DMS 273 treated with DMSO at 0.1 percent for 48 hours (cell line): ENCODE measurements around the gene CD300LB.

ENCODE experiments used
- DNase-seq: peaks from one replicate; lab custom pipeline; 2025; lab: John Stamatoyannopoulos, UW

The CD300LB gene

GRCh38 chr17:74549343-74549742, 18.1 kb upstream of the CD300LB start:
- no peak for DNase-seq

- no peak for DNase-seq
Observed at GRCh38 chr17:74547736-74548135, 16.5 kb upstream of the CD300LB start.

GRCh38 chr17:74547264-74547663, 16.0 kb upstream of the CD300LB start:
- DNase-seq, result no peak

DNA sequence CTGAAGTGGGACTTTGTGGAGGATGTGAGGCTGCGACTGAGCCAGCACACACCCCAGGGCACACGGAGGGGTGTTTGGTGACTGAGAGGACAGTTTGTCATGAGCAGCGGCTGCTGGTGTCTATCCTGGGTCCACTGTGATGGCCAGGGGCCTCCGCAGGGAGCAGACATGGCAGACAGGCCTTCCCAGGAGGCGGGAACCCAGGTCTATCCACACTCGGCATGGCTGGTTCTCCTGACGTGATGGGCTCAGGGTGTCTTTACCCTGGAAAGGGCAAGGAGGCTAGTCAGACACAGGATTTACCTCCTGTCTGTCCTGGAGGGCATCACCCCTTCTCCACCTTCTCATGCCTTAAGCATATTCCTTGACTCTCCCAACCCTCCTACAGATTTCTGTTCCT, 15.3 kb upstream of the CD300LB start:
- no peak for DNase-seq

DNA sequence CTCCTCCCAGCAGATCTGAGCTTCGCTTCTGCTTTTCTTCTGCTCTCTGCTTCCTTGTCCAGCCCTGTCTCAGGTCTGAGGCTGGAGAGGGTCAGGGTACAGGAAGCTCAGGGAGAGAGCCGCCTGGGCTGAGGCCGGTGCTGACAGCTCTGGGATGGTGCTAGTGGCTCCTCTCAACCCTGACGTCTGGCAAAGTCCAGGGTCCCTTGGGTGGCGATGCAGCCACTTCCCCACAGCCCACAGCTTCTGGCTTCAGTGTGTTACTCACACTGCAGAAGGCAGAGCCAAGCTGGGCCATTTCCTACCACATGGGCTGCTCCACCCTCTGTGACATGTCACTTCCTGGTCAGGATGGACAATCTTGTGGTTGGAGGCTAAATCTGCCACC, 14.6 kb upstream of the CD300LB start, which contains the start of gene CD300C:
TSS of gene CD300C (minus strand) at position 273 of the 388 bp plus-strand sequence. CDS start 333 bp downstream, outside the sequence.
- no peak for DNase-seq

DNA sequence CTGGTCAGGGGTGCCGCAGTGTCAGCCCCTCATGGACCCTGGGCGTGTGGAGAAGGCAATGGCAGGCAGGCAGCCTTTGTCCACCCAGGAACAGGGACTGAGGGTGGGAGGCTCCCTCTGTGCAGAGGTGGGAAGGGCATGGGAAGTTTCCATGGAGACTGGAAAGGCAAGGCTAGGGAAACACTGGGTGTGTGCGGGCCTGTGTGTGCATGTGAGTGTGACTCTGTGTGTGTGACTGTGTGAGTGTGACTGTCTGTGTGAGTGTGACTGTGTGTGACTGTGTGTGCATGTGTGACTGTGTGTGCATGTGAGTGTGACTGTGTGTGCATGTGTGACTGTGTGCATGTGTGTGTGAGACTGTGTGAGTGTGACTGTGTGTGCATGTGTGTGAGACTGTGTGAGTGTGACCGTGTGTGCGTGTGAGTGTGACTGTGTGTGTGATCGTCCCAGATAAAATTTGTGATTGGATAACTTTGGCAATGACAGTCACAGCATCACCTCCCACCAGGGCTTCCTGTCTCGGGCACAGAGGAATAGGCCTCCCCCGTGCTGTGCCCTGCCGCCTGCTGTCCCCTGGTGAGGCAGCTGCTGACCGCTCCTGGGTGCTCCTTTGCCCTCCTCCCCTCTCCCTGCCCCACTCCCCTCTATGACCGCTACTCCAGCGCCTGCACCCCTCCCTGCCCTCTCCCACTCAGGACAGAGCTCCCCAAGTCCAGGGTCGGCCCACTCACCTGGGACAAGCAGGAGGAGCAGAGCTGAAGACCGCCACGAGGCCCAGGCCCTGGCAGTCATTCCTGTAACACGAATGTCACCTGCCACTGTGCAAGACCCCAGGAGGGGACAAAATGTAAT, 13.9 kb upstream of the CD300LB start:
- no peak for DNase-seq

DNA sequence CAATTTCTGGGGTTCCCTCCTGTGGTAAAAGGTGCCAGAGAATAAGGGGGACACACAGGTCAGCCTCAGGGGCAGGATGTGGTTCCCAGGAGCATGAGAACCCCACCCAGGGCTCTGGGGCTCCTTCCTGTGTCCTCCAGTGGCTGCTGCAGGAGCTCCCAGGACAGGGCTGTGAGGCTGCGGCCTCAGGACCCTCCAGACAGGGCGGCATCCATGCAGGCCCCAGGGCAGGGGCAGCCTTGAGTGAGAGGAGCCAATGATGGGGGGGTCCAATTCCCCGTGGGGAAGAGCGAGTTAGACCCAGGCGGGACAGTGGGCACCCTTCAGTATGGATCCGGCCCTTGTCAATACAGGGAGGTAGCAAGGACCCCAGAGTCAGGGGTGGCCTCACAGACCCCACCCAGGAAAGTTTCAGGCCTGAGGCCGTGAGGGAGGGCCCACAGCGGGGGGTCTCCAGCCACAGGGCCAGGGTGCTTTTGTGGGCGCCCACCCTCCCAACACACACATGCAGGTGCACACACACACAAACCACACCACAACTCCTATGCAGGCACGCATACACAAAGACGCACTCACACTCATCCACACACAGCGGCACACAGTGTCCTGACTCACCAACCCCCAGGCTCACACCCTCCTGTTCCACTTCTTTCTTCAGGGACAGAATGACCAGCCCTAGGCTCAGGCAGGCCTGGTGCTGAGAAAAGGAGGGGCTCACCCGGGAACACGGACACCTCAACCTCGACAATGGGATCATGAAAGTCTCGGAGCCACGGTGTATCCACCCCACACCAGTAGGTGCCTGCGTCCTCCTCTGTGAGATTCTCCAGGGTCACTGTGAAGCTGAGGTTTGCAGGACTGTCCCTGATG, 12.9 kb upstream of the CD300LB start:
- DNase-seq, result no peak

GRCh38 chr17:74543406-74543805, 12.1 kb upstream of the CD300LB start:
- DNase-seq, result no peak

DNA sequence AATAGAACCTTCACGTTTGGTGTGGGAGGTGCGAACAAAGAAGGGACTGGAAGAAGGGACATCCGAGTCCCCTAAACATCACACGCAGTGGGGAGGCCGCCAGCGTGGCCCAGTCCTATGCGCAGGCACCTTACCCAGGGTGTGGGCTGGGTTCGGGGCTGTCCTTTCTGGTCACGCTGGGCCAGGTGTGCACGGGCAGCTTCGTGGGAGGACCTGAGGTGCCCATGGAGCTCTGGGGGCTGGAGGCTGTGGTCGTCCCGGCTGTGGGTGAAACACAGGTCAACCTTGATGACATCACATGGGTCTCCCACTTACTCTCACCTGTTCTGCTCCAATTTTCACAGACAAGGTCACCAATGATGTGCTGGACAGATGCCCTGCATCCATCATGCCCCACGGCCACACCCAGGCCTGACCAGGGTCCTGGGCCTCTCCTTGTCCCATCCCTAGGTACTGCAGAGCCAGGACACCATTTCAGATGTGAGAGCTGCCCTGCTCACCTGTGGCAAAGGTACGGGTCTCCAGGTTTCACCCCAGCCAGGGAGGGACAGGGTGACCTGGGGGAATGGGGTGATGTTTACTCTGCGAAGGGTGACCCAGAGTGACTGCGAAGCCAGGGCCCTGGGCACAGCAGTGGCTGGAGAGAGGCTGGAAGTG, 11.6 kb upstream of the CD300LB start:
- DNase-seq, result no peak

DNA sequence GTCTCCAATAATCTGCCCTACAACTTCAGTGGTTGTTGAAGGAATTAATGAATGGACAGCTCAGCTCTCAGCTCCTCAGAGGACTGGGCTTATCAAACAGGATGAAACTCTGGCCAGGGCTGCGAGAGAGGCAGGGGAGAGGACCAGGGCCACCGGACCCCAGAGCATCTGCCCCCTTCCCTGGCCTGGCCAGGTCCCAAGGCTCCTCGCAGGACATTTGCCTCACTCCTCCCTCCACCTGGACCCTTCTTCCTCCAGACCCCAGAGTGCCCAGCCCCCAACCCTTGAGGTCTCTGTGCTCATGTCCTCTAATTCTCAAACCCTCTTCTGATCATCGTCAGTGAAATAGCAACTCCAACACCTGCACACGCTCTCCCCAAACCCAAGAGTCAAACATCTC, 10.9 kb upstream of the CD300LB start:
- no peak for DNase-seq

DNA sequence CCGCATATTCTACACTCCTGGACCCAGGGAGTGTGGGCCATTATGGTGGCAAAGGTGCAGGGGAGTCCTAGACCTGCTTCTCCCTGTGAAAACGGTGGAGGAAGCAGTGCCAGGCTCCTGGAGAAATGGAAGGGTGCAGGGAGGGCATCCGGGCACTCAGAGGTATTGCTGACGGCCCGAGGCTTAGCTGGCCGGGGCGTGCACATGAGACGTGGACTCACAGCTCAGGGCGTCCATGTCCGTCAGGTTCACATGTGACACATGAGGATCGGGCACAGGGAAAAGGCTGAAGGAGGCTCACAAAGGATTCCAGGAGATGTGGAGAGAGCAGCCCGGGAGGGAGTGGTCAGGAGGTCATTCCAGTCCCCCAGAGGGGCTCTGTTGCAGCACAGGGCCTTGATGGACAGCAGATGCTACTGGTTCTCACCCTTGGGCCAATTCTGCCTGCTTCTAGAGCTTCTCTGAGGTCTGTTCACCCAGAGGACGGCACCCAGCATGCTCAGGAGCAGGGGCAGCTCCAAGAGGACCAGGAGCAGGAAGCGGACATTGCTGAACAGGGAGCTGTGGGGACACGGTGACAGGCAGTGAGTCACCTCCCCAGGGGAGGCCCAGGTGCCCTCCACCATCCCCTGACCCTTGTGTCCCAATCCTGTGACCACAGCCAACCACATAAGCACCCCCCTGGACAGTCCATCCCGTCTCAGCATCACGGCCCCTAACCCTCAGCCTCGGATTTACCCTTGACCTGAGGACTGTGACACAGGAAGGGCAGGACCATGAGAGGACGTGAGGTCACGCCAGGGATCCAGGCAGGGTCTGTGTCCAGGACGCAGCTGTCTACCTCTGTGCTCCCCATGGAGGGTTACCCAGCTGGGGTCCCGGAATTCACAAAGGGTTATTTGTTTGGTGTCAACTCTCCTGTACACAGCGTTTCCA, 10.2 kb upstream of the CD300LB start:
- DNase-seq, result no peak

DNA sequence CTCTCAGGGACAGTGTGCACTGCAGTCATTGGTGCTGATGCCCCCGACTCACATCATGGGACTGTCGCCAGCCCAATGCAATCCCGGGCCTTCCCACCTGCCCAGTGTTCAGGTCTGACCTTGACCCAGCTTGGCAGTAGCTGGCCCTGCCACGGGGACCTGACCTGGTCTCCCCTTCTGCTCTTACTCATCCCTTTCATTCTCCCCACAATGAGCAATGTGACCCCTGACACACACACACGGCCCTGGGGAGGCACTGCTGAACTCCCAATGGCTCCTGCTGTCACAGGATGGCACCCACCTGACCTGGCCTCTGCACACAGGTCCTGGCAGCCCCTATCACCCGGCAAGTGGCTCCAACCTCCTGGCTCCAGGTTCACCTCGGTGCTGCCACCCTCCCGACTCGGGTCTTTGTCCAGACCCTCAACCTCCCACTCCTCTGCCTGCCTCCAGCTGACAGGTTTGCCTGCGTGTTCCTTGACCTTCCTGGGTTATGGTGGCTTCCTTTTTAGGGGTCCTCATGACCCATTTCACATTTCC, 8.1 kb upstream of the CD300LB start:
- DNase-seq, result no peak

DNA sequence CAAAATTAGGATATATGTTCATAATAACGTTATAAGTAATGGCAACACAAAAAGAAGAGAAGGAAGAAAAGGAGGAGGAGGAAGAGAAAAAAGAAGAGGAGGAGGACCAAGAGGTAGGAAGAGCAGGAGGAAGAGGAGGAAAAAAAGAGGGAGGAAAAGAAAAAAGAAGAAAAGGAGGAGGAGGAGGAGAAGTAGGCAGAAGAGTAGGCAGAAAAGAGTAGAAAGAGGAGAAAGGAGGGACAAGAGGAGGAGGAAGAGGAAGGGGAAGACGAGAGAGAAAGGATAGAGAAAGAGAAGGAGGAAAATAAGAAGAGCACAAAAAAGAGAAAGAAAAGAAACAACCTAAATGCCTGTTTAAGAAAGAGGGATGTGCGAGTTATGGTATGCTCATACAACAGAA, 5.6 kb upstream of the CD300LB start:
- DNase-seq, result no peak

GRCh38 chr17:74532115-74532514, 840 bp upstream of the CD300LB start:
- DNase-seq, result no peak

DNA sequence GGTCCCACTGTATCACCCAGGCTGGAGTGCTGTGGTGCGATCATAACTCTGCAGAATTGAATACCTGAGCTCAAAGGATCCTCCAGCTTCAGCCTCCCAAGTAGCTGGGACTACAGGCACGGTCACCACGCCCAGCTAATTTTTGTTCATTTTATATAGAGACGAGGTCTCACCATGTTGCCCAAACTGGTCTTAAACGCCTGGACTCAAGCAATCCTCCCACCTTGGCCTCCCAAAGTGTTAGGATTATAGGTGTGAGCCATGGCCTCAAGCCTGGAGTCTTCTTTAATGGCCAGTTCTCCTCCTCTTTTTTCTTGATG, 484 bp downstream of the CD300LB start:
- no peak for DNase-seq

- DNase-seq, result no peak
Observed at GRCh38 chr17:74529243-74529642, 2.0 kb downstream of the CD300LB start.

DNA sequence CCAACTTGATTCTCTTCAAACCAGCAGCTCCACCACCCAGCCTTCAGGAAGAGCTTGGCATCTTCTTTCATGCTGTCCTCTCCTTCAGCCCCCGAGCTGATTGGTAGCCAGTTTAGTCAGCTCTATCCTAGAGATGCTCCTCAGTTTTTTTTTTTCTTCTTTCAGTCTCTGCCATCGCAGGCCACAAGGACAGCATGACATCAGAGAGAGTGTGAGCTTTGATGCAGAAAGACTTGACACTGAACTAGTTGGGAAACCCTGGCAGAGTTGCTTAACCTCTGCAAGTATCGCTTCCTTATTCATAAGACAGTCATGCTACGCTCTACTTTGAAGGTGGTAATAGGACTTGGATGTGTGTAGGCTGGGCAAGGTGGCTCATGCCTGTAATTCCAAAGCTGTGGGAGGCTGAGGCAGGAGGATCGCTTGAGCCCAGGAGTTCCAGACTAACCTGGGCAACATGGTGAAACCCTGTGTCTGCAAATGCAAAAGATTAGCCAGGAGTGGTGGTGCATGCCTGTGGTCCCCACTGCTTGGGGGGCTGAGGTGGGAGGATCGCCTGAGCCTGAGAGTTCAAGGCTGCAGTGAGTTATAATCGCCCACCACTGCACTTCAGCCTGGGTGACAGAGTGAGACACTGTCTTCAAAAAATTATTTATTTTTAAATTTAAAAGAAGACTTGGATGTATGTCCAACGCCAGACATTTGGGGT, 2.6 kb downstream of the CD300LB start:
- no peak for DNase-seq

- DNase-seq, result no peak
Observed at GRCh38 chr17:74527756-74528155, 3.5 kb downstream of the CD300LB start.

- DNase-seq, result no peak
Observed at GRCh38 chr17:74527081-74527480, 4.2 kb downstream of the CD300LB start.

- no peak for DNase-seq
Observed at GRCh38 chr17:74526681-74527080, 4.6 kb downstream of the CD300LB start.
